Osteocyte (in vitro differentiated cells): ENCODE data around the gene TRPV2. TPM values are rescaled to one million over a fixed set of nuclear protein-coding genes. Genes with fewer than 3 reads are reported as not detected.

Experiments
- DNase-seq: peaks from one replicate; pipeline ENCODE4 v3.0.0; 2021; ENCODE audit warnings: mixed read lengths; ENCODE audit not compliant: unreplicated experiment; ENCODE audit errors: extremely low spot score
- H3K27ac Mint-ChIP-seq: one replicate; pipeline ENCODE4 v1.8.0; 2021; ENCODE audit warnings: mild to moderate bottlenecking, mixed read lengths; ENCODE audit not compliant: unreplicated experiment
- H3K27me3 Mint-ChIP-seq: one replicate; pipeline ENCODE4 v1.8.0; 2021; ENCODE audit warnings: mixed read lengths; ENCODE audit not compliant: unreplicated experiment
- H3K36me3 Mint-ChIP-seq: one replicate; pipeline ENCODE4 v1.8.0; 2021; ENCODE audit warnings: mixed read lengths; ENCODE audit not compliant: unreplicated experiment
- H3K4me1 Mint-ChIP-seq: one replicate; pipeline ENCODE4 v1.8.0; 2021; ENCODE audit warnings: mixed read lengths; ENCODE audit not compliant: unreplicated experiment
- H3K4me3 Mint-ChIP-seq: one replicate; pipeline ENCODE4 v1.8.0; 2021; ENCODE audit warnings: mild to moderate bottlenecking, moderate library complexity, mixed read lengths; ENCODE audit not compliant: unreplicated experiment
- H3K9me3 Mint-ChIP-seq: one replicate; pipeline ENCODE4 v1.8.0; 2021; ENCODE audit warnings: mixed read lengths; ENCODE audit not compliant: unreplicated experiment
- CTCF ChIP-seq: fragments of 200-600 bp; sonication (generic); IDR thresholded peaks from 2 replicates; pipeline ENCODE4 v1.5.0; 2021; ENCODE audit warnings: antibody characterized with exemption, mild to moderate bottlenecking, moderate library complexity
- total RNA-seq: library from RNA; stranded (reverse); gene quantifications from 2 replicates; pipeline ENCODE4 v1.2.1, GENCODE V29; 2021

The TRPV2 gene
- total RNA-seq, 1 donor from 2014 or later = 1.3 TPM

- no peaks in the 10 kb centered on the region for H3K27me3 Mint-ChIP-seq
- DNase-seq = no peak
- no peaks in the 10 kb centered on the region for H3K9me3 Mint-ChIP-seq
- H3K4me1 Mint-ChIP-seq = peaks cover 3% of the 10 kb centered on the region
- H3K4me3 Mint-ChIP-seq = no peak overlapping the region
- H3K27ac Mint-ChIP-seq = no peak overlapping the region
- H3K36me3 Mint-ChIP-seq = no peaks in the 10 kb centered on the region
- TF ChIP-seq CTCF = no peak
Measured at GRCh38 chr17:16455997-16456741, 40.8 kb downstream of the TRPV2 start.

- H3K27ac Mint-ChIP-seq = no peak overlapping the region
- H3K9me3 Mint-ChIP-seq = no peaks in the 10 kb centered on the region
- H3K4me3 Mint-ChIP-seq = no peak overlapping the region
- peaks cover 3% of the 10 kb centered on the region for H3K4me1 Mint-ChIP-seq
- H3K36me3 Mint-ChIP-seq = no peaks in the 10 kb centered on the region
- H3K27me3 Mint-ChIP-seq = no peaks in the 10 kb centered on the region
- DNase-seq = no peak
- TF ChIP-seq CTCF = no peak
Measured at GRCh38 chr17:16456742-16457316, 41.5 kb downstream of the TRPV2 start.

GRCh38 chr17:16459271-16459670, 43.9 kb downstream of the TRPV2 start:
- no peak overlapping the region for H3K27ac Mint-ChIP-seq
- H3K27me3 Mint-ChIP-seq = no peaks in the 10 kb centered on the region
- no peaks in the 10 kb centered on the region for H3K9me3 Mint-ChIP-seq
- no peak for DNase-seq
- H3K4me3 Mint-ChIP-seq = no peak overlapping the region
- no peaks in the 10 kb centered on the region for H3K36me3 Mint-ChIP-seq
- peaks cover 9% of the 10 kb centered on the region for H3K4me1 Mint-ChIP-seq
- TF ChIP-seq CTCF = no peak

GRCh38 chr17:16459855-16460550, 44.6 kb downstream of the TRPV2 start:
- no peaks in the 10 kb centered on the region for H3K27me3 Mint-ChIP-seq
- H3K27ac Mint-ChIP-seq = no peak overlapping the region
- H3K4me1 Mint-ChIP-seq = peaks cover 9% of the 10 kb centered on the region
- no peak for TF ChIP-seq CTCF
- DNase-seq = no peak
- H3K9me3 Mint-ChIP-seq = no peaks in the 10 kb centered on the region
- H3K36me3 Mint-ChIP-seq = no peaks in the 10 kb centered on the region
- H3K4me3 Mint-ChIP-seq = no peak overlapping the region
